CD4-positive, alpha-beta T cell treated with Interleukin-2 at 100 ng/mL for 4 hours (primary cell): Measurements from ENCODE around the gene SDHAF2.
A peak's percentile ranks its signal among the peaks of the same experiment; 100 is the strongest.
"Not testable (repeated sequence)": the region's sequence is repeated elsewhere in the genome, so short reads cannot be mapped to it uniquely, and the experiment has no call there.

Experiments used
- DNase-seq: peaks from one replicate; pipeline ENCODE4 v3.0.0-alpha.2; 2020; ENCODE audit warnings: low spot score

SDHAF2 gene

DNA sequence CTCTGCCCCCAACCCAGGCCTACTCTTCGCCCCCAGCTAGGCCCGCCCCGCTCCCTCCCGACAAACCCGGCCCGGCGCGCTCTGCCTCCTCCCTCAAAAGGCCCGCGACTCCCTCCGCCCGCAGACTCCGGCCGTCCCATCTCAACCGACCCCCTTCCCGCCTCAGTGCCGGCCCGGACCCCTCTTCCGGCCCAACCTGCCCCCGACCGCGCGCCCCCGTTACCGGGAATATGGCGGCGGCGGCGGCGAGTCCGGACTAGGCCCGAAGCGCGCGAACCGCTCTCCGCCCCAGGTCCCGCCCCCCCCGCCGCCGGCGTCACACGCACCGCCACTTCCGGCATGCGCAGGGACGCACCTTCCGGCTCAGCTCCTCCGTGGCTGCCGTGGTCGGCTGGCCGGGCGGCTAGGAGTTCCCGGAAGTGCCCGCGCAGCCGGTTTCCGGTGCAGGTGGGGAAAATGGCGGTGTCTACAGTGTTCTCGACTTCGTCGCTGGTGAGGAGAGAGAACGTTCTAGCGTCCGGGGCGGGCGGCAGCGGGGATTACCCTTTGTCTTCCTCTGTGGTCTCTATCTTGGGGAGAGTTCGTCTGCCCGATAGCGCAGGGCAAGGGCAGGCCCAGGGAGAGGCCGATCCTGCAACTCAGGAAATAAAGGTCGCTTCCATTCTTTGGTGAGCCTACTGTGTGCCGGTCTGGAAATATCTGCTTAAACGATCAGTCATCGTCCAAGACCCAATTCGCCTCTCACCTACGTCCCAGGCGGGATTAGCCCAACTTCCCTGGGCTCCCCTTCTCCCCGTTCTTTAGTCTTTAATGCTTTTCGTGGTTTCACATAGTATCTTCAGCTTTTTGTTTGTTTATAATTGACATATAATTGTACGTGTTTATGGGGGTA is at the start of gene SDHAF2, which contains the start of gene CPSF7:
SDHAF2 (plus strand) TSS at position 434 of the 892 bp plus-strand sequence; CDS start at position 457, 23 bp downstream.
CPSF7 (minus strand) TSS at position 285 of the 892 bp plus-strand sequence. CDS start 740 bp downstream, outside the sequence.
- peak; percentile 96 for DNase-seq

DNA sequence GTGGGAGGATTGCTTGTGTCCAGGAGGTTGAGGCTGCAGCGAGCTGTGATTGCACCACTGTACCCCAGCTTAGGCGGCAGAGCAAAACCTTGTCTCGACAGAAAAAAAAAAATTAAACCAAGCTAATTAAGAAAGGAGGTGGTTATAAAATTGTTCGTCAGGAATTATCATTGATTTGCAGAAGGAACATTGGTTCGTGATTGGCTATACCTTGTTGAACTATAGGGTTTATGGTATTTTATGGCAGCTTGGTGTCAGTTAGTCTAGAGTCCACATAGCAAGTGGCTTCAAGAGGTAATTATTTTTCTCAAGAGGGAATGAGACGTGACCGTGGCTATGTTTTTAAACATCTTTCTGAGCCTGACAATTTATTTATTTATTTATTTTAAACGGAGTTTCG is 49.0 kb upstream of the SDHAF2 start:
- DNase-seq, result no peak

DNA sequence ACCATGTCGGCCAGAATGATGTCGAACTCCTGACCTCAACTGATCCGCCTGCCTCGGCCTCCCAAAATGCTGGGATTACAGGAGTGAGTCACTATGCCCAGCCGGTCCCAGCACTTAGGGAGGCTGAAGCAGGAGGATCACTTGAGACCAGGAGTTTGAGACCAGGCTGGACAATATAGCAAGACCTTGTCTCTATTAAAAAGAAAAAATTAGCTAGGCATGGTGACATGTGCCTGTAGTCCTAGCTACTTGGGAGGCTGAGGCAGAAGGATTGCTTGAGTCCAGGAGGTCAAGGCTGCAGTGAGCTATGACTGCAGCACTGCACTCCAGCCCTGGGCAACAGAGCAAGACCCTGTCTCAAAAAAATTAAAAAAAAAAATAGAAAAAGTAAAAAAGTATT is 46.1 kb upstream of the SDHAF2 start:
- not testable (repeated sequence) for DNase-seq

DNA sequence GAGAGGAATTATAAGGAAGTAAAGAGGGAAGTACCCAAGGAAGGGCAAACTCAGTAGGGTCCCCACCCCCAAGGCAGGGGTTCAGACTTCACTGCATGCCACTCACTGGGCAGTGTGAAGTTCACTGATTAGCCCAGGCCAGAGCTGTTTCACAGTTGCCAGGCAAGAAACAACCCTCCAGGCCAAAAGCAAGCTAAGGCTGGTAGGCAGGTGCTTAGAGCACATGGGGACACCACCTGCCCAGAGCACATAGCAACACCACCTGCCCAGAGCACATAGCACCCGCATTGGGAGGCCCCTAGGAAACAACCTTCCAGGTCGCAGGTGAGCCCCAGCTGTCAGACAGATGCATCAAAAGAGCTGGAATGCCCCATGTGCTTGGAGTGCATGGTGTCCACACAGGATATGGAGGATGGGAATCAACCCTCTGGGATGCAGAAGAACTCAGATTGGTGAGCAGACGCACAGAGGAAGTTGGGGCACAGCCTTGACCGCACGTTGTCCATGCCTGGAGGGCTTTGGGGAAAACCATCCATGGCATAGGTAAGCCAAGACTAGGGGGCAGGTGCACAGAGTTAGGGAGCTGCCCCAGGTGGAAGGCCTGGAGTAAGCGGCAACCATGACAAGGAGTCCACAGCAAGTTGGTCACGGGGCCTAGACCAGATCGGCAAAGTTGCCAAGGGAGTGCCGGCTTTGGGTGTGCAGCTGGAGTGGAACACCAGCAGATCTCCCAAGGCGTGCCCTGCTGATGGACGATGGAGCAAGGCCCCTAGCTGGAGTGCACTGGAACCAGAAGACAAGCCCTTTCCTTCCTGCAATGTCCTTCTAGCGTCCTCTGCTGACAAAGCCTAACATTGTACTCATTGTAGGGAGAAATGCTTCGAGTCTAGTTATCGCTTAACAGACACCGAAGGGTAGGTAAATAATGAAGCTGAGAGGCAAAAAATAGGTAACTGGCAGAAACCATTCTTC is 45.4 kb upstream of the SDHAF2 start:
- DNase-seq, result no peak

DNA sequence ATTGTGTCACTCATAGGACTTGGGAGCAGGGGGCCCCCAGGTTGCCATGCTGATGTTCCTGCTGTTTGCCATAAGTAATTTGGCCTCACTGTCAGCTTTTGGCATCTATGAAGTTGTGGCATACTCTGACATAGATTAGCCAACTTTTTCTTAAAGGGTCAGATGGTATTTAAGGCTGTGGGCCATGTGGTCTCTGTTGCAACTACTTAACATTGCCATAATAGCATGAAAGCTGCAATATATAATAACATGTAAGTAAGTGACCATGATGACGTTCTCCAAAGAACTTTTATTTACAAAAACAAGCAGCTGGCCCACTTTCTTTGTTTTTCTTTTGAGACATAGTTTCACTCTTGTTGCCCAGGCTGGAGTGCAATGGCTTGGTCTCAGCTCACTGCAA is 39.8 kb upstream of the SDHAF2 start:
- DNase-seq, result no peak

DNA sequence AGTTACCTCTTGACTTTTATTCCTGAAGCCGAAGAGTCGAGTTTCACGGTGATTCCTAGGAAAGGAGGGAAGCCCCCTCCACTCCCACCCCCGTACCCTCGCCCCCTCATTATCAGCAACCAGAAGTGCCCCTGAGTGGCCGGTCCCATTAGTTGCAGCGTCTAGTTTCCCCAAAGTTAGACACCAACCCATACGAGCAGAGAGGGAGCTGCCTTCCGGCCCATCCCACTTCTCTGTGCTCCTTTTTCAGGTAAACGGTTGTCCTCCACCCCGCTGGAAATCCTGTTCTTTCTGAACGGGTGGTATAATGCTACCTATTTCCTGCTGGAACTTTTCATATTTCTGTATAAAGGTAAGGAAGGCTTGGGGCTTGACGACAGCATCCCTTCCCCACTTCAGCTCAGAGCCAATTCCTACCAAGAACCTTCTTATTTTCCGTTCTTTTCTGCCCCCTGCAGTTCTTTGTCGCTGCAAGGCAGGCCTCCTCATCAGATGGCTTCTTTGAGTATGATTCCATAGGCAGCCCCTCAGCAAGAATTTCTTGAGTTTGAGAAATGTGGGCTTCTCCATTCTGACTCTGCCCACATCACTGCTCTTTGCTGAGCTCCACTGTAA is 36.8 kb upstream of the SDHAF2 start:
- DNase-seq, result peak; percentile 21

DNA sequence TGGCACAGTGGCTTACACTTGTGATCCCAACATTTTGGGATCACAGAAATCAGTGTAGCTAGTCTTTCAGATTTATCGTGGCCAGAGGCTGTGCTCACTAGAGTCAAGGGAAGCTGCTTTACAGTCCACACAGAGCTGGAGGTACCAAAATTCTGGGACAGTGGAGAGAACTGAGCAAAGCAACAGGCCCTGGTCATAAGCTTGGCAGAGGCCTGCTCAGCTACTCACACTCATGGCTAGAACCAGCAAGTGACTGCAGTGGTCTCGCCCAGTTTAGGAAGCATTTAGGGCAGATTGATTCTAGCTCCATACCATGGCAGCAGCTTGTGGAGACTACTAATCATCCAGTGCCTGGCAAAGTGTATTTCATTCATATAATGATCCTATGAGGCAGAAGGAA is 28.8 kb upstream of the SDHAF2 start:
- no peak for DNase-seq

DNA sequence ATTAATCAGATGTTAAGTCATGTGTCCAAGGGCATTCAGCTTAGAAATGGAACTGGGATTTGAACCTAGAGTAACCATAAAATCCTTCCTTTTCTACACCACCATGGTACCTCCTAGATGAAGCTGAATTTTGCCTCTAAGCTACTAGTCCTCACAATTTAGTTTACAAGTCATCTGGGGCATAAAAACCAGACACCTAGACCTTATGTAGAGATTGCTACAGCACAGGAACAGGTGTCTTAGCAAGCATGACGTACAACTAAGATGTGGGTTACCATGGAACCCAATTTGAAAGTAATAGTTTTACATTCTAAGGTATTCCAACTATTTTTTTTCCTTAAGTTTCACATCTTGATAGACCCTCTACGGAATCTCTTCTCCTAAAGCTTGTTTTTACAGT is 28.4 kb upstream of the SDHAF2 start:
- DNase-seq, result no peak

DNA sequence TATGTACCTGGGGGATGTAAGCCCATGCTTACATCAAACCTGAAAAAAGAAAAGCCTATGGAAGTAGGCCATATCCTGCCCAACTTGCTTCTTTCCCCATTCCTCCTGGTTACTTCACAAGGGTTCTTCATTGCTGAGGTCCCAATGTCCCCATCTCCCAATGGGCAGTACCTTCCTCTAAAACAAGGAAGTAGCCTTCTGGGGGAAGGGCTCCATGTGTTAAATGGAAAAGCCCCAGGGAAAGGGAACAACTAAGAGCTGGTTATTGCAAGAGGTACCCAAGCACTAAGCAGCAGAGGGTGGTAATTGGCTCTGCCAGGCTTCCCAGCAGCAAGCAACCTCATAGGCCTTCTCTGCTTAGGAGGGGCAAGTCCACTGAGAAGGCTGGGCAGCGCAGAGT is 26.3 kb upstream of the SDHAF2 start:
- DNase-seq, result no peak

DNA sequence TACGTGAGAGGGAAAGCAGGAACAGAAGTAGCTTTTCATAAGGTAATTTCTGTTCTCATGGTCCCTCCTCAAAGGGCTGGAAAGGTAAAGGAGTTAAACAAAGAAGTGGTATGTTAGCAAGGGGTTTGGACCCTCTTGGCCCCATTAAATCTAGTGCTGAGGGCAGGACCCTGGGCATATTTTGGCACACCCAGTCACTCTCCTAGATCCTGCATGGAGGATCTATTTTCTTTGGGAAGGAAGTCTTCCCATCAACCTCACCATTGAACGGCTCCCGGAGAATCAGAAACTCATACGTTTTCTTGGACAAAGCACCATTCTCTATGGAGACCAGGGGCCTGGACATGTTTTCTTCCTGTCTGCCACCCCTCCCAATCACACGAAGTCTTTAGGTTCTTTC is 25.8 kb upstream of the SDHAF2 start:
- no peak for DNase-seq

DNA sequence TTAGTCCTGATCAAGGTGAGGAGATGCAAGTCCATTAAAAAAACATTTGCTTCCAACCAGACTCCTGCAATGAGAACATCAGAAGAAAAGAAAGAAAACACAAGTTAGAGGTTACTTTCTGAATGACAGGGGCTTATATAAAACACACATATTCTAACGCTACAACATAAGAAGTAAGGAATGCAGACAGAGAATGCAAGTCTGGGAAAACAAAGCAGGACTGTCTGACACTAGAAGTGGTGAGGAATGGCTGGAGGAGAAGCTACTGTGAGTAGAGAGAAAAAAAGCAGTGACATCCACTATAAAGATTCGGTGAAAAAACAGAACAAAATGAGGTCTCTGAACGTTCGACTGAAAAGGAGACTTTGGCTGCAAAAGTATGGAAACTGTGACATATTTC is 25.3 kb upstream of the SDHAF2 start:
- DNase-seq, result no peak

DNA sequence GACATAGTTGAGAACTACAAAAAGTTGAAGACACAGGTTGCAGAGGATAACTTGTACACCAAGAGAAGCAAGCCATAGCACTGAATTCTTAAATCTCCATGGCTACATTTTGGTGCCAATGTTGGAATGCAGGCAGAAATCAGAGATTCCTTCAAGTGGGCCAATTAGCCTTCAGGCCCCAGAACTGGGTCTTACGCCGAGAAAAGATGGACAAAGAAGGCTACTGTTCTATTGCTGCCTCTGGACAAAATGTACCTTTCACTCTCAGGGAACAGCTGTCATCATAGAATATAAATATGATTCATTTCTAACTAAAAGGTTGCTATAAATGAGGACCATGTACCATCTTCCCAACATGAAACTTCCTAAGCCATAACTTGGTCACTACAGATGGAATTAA is 23.9 kb upstream of the SDHAF2 start:
- no peak for DNase-seq

DNA sequence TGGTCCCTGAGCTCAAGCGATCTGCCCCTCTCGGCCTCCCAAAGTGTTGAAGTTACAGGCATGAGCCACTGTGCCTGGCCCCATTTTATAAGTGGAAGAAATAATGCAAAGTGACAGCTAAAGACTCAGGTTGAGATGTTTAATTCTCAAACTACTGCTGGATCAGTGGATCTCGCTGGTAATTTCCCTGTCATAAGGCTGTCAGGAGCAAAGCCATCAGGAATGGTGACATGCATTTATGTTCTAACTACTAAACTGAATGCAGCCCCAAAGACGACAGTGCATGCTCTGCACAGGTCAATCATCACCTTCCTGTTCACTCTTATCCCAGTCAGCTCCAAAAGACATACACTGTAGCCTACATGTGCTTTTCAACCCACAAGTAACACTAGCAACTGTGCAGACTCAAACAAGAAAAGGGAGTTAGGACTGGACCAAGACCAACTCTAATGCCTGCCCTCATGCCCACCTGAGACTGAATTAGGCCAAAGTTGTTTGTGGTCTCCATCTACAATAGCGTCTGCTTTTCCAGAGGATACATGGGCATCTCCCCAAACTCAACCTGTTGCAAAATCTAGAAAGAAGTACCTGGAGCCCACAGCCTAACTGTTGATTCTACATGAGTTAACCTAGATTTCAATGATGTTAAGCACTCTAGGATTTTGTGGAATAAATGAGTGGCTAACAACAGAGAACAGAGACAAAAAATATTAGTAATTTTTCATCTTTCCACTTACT is 22.8 kb upstream of the SDHAF2 start:
- DNase-seq, result no peak

DNA sequence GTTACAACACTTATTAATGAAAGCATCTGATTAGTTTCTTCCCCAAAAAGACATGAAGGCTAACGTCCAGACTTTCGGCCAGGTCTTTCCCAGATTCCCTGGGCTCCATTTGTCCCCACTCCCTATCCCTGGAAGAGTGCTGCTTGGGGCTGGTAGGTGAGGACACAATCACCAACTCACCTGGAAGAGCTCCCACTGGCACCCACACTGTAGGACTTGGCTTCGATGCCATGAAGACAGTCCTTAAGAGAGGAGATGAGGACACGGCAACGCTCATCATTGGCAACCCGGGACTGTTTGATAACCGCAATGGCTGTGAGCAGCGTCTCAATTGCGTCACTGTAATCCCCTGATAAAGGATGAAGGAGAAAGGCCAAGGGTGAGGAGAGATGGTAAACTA is 18.3 kb upstream of the SDHAF2 start:
- DNase-seq, result no peak

DNA sequence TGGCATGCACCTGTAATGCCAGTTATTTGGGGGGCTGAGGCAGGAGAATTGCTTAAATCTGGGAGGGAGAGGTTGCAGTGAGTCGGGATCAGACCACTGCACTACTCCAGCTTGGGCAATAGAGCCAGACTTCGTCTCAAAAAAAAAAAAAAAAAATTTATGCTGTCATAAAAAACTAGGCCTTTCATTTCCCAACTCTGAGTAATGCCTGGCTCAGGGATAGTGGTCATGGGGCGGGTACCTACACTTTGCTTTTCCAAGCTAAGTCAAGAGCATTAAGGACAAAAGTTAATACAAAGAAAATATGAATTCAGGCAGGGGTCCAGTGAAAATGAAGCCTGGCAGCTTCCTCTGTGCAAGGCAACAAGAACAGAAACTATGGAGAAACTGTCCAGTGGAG is 16.4 kb upstream of the SDHAF2 start:
- DNase-seq, result no peak

DNA sequence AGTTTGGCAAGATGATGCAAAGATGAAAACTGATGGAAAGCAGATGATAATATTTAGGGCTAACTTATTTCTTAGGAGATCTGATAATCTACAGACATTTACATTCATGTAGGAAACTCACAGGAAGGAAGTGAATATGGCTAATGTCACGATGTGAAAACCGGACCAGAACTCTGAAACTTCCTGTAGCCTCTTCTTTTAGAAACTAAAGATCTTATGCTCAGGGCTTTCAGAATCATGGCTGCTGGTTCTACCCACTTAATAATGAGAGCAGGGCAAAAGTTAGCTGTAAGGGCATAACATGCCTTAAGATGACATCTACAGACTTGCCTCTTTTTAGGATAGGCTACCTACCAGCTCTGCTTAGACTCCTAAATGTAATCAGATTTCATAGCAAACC is 15.4 kb upstream of the SDHAF2 start:
- no peak for DNase-seq

DNA sequence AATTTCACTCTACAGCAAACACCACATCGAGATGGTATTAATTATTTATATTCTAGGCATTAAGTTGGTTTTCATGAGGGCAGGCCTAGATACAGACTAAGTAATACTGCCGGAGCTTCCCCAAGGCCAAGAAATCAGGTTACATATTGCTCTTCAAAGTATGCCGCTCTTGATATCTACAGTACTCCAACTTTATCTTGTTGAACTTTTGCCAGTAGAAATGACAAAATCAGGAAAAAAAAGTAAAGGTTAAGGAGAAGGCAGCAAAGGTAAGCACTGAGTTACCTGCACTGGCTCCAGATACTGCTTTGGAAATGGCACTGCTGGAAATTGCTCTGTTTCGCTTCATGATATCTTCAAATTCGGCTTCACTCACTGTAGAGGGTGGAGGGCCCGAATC is 14.5 kb upstream of the SDHAF2 start:
- DNase-seq, result no peak

DNA sequence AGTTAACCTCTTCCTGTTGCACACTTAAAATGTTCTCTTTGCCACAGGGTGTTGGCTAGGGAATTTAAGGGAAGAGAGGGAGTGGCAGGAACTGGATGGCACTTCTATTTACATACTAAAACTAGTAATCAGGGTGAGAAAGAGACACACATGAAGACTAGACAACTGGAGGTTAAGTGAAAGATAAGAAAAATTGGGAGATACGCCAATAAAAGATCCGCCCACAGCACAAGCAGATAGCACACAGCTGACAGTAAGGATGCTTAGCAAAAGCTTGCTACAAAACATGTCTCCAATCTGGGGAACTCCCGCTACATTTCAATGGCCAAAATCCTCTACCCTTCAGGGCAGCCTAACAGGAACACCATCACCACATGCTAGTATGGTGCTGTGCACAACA is 13.0 kb upstream of the SDHAF2 start:
- DNase-seq, result no peak

DNA sequence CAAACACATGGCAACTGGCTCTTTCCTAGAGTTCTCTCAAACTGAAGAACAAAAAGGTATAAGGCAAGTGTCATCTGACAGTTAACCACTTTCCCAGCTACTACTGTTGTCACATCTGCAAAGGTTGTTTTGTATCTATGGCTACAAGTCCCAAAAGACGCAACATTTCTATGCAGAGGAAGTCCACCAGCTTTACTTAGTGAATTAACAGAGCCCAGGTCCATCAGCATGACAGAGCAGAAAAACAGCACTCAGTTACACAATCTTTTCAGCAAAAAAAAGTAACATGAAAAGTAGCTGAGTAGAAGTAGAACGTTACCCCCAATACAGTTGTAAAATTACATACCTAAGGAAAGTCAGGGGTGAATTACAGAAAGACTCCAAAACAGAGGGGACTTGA is 12.3 kb upstream of the SDHAF2 start:
- no peak for DNase-seq

DNA sequence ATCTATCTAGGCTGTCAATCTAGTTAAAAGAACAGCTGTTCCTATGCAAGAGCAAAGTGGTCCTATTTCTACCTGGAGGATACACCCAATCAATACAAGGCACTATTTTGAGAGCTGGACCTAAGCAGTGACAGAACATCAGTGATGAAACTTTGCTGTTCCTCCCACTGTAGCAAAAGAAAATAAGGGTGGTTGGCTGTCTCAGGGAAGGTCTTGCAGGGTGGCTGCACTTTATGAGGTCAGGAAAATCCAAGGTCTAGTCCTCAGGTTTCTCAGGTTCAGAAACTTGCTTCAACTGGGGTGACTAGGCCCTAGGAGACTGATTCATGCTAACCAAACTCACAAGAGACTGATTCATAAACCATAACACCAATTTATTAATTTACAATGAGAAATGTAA is 11.8 kb upstream of the SDHAF2 start:
- no peak for DNase-seq

DNA sequence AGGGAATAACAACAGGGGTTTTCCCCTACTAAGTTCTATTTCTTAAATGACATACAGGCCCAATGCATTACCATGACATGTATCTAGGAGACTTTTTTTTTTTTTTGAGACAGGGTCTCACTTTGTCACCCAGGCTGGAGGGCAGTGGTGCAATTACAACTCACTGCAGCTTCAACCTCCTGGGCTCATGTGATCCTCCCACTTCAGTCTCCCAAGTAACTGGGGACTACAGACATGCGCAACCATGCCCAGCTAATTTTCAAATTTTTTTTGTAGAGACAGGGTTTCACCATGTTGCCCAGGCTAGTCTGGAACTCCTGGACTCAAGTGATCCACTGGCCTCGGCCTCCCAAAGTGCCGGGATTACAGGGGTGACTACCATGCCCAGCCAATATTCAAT is 7.7 kb upstream of the SDHAF2 start:
- no peak for DNase-seq
